Measurements from ENCODE around the gene BLM. TPM values are rescaled to one million over a fixed set of nuclear protein-coding genes. Genes with fewer than 3 reads are reported as not detected.

BLM gene
- total and polyA plus RNA-seq, 2 of the 8 experiments (the other 6 are each of a cell fraction or from before 2014, with no cell fraction given): 15.2 to 46.7 TPM

GRCh38 chr15:90794538-90794937 is 77.4 kb downstream of the BLM start:
- Histone ChIP-seq H3K4ac (replicated peaks; ENCODE audit: insufficient read length, low read depth, low read length) (no peak overlapping the region), H3K4me3 (ENCODE audit: extremely low read depth in 1 of 4, insufficient read depth in 2 of 4, low read depth in 3 of 4, low read length in 4 of 4) (no peak overlapping the region), H3K36me3 (ENCODE audit: control insufficient read depth in 2 of 4, insufficient read depth in 4 of 4, low read length in 3 of 4) (peaks cover 0 to 37% (median 25%) of the 10 kb centered on the region in 4 experiments; a peak in 7 of 8 replicates), H2BK120ac (replicated peaks; ENCODE audit: low read depth, low read length) (no peak overlapping the region), H4K5ac (ENCODE audit: insufficient read length, low read depth, low read length) (no peak overlapping the region), H3K18ac (ENCODE audit: extremely low read depth, low read length) (no peak overlapping the region), H3K56ac (replicated peaks; ENCODE audit: insufficient read length, low read depth, low read length) (no peak overlapping the region), H2AK5ac (ENCODE audit: low read depth, low read length) (no peak overlapping the region), H3K23ac (ENCODE audit: insufficient read length) (no peak overlapping the region), H3K4me1 (replicated peaks in 1 of 4; ENCODE audit: control insufficient read depth in 3 of 4, insufficient read depth in 4 of 4, low read length in 3 of 4) (no peaks in the 10 kb centered on the region), H3K14ac (ENCODE audit: insufficient read length) (no peak overlapping the region), H2BK5ac (ENCODE audit: low read depth, low read length) (no peak overlapping the region), H3K9me3 (ENCODE audit: insufficient read depth in 2 of 2, low read depth in 1 of 2, low read length in 1 of 2) (no peaks in the 10 kb centered on the region), H2BK12ac (ENCODE audit: low read depth, low read length) (no peak overlapping the region), H4K20me1 (replicated peaks in 1 of 2; ENCODE audit: control insufficient read depth in 1 of 2, insufficient read depth in 2 of 2, low read length in 2 of 2) (peaks cover 0 to 2% of the 10 kb centered on the region in 2 experiments), H3K27ac (ENCODE audit: low read depth, low read length) (no peak overlapping the region), H2BK15ac (ENCODE audit: low read length) (no peak overlapping the region), H3K23me2 (ENCODE audit: low read depth, low read length) (no peaks in the 10 kb centered on the region), H2AFZ (ENCODE audit: low read length) (no peak overlapping the region), H3K4me2 (ENCODE audit: insufficient read depth in 1 of 2, low read depth in 2 of 2, low read length in 2 of 2) (no peak overlapping the region), H4K91ac (replicated peaks; ENCODE audit: insufficient read length, low read length) (no peak overlapping the region), H3K9ac (replicated peaks in 1 of 4; ENCODE audit: extremely low read depth in 1 of 4, low read depth in 3 of 4, low read length in 3 of 4) (no peak overlapping the region), H3K79me2 (ENCODE audit: control insufficient read depth in 1 of 2, insufficient read depth in 2 of 2, low read length in 2 of 2) (no peaks in the 10 kb centered on the region), H4K8ac (ENCODE audit: extremely low read depth, insufficient read depth, low read length) (no peak overlapping the region), H3K79me1 (ENCODE audit: low read depth, low read length) (no peaks in the 10 kb centered on the region), H2BK20ac (ENCODE audit: low read length) (no peak overlapping the region), H3K27me3 (replicated peaks in 1 of 4; ENCODE audit: control insufficient read depth in 3 of 4, extremely low read depth in 1 of 4, insufficient read depth in 3 of 4, low read length in 3 of 4) (no peaks in the 10 kb centered on the region)
- whole genome bisulfite sequencing, 2 experiments (ENCODE audit: extremely low coverage in 1 of 2, insufficient coverage in 1 of 2, insufficient read length in 1 of 2, insufficient replicate concordance in 2 of 2, low coverage in 1 of 2, low lambda C conversion rate in 2 of 2, missing lambda C conversion rate in 1 of 2): 69% methylated on average over 2 of the region's 2 CpGs; no CpG with 5 or more reads in 1 of the 2 experiments
- TF ChIP-seq YY1 (IDR thresholded peaks at IDR 0.05; ENCODE audit: low read depth, low read length): no peak
- TF ChIP-seq SIN3A (conservative IDR thresholded peaks at IDR 0.05 in 1 of 2, IDR thresholded peaks at IDR 0.05 in 1 of 2; ENCODE audit: low read depth in 1 of 2, low read length in 2 of 2): no peak
- no peak for TF ChIP-seq USF2 (IDR thresholded peaks at IDR 0.05; ENCODE audit: low read length)
- DNase-seq (ENCODE audit: low read depth in 1 of 2, low spot score in 2 of 2) (no peak), FAIRE-seq (no peak)
- POLR2A ChIA-PET (ENCODE audit: partially characterized antibody): no interaction called here
- CTCF ChIA-PET (ENCODE audit: partially characterized antibody): no interaction called here

All from H1 (cell line).